Glomerular visceral epithelial cell (primary cell): ENCODE data around the gene KIAA0040.

Experiments
- DNase-seq: peaks from one replicate; pipeline ENCODE4 v3.0.0-alpha.2; 2016; ENCODE audit errors: extremely low spot score

Gene KIAA0040

GRCh38 chr1:175192630-175193526 is at the start of gene KIAA0040:
Gene KIAA0040, minus strand, starts transcription at chr1:175192776. Its CDS starts 31,763 bp downstream, at chr1:175161013.
- peak; percentile 54 for DNase-seq

GRCh38 chr1:175237389-175237788 is 44.8 kb upstream of the KIAA0040 start:
- DNase-seq: no peak

DNA sequence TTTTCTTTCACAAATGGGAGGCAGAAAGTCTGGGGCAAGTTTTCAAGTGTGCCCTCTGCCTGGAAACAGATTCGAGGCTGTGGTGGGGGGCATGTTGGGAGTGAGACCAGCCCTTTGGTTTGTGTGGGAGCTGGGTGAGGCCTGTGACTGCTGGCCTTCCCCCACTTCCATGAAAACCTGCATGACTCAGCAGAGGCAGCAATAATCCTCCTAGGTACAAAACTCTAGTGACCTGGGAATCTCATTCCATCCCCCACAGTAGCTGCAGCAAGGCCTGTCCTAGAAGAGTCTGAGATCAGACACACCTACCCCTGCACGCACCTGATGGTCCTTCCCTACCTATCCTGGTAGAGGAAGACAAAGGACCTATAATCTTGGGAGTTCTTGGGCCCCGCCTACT is 42.1 kb upstream of the KIAA0040 start:
- DNase-seq: no peak

DNA sequence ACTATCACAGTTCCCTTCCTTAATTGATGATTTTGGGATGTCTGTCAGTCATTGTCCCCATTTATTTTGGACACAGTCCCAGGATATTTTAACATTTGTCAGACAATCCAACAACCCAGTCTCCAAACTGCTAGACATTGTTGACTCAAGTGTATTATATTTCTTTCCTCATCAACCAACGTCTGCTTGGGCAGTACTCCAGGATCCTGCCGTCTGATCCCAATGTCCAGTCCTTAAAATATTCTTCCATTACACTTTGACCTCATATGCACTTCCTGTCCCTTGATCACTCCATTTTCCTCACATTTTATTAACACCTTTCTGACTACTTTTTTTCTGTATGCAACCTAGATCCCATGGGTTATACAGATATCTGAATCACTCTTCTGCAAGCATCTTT is 39.8 kb upstream of the KIAA0040 start:
- DNase-seq: no peak

- DNase-seq: no peak
Observed at GRCh38 chr1:175225805-175226129, 33.2 kb upstream of the KIAA0040 start.

DNA sequence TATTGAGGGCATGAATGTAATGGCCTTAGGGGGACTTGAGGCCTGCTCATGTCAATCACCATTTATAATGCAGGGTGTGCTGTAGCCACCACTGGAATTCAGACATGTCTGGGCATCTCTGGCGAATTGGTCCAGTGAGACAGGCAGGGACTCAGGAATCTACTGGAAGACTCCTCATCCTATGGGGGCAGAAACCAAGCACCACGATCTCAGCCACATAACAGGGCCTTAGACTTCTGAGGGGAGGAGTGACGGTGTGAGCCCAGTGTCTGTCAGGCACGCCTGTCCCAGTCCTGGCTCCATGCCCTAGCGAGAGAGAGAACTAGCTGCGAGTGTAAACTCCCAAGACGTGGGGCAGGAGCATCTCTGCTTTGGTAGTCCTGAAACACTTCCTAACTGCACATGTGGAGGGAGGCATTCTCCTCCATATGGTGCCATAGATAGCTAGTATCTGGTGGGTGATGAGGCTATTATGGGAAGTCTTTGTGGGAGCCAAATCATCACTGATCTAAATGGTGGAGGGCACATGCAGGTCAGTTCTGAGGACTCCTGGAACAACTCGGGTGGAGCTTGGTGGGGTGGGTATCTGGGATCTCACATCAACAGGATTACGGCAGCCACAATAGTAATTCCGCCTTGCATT is 29.8 kb upstream of the KIAA0040 start:
- peak; percentile 13 for DNase-seq

DNA sequence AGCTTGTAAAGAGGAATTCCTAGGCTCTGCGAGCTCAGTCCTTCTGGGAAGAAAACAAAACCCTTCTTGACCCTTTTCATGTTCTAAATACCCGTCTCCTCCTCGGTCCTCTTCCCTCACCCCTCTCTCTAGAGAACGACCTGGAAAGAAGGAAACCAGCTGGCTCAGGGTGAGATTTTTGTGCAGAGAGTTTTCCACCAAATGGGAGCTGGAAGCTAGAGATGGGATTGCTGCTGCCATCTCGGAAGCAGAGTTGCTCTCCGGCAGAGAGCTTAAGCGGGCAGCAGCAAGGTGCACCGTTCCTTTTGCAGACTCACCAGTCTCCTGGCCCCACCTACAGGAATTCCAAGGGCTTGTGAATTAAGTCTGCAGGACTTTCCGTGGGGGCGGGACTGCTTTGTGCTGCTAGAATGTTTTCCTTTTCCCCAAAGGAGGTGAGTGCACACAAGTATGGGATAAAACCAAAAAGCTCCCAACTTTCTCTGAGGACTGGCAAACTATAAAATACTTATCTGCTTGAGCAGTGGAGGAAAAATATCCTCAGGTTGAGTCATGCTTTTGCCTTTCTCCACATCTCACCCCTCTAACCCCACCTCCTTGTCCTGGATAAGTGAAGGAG is 29.1 kb upstream of the KIAA0040 start:
- DNase-seq: peak; percentile 62

DNA sequence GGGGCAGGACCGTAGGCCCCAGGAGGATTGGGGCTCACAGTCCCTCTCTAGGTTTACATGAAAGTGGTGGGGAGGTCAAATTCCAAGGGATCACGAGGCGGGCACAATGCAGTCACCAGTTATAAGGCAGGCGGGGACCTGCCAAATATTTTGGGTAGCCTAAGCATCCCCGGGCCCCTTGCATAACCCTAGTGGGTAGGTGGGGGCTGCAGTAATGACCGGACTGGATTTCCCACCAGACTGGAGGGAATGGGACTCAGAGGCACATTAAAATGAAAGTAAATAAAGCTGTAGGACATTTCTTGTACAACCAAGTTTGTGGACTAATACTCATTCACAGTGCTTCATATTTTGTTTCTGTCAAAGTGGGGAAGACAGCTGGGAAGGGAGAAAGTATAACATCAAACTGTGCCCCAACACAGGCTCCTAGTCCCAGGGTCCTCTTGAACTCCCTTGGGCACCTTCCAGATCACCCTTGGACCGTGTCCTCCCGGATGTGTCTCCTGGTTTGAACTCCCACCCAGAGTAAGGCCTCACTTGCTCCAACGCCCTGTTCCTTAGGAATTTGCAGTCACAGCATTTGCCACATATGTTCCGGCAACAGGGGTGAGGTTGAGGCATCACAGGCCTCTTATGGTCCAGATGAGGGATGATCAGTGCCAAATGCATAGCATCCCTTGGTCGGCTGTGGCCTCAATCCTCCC is 28.4 kb upstream of the KIAA0040 start:
- DNase-seq: no peak

GRCh38 chr1:175219774-175220173 is 27.2 kb upstream of the KIAA0040 start:
- no peak for DNase-seq

DNA sequence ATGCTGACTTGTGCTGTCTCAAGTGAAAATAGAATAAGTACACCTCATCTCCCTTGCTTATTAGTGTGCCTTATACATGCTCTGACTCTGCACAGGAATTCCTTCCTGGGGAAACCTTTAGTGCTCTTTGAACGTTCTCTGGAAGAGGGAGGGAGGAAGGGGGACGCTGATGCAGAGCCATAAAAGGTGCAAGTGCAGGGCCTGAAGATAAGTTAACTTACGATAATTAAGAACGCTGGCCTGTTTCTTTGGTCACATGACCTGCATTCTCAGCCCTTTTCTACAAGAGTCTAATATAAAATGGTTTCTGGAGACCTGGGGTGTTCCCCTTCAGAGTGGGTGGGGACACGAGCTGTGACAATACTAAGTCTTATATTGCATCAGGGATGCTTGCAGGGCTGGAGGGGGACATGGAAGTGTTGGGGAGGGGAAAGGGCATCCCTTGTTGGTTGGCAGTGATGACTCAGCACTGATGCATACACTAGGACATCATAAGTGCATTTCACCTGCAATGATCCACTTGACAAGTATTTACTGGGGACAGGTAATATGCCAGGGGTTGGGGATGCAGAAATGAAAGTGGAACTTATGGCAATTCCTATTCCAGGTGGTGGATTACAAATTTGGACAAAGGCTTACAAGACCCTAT is 26.3 kb upstream of the KIAA0040 start:
- no peak for DNase-seq

- no peak for DNase-seq
Observed at GRCh38 chr1:175217721-175218531, 25.4 kb upstream of the KIAA0040 start.

DNA sequence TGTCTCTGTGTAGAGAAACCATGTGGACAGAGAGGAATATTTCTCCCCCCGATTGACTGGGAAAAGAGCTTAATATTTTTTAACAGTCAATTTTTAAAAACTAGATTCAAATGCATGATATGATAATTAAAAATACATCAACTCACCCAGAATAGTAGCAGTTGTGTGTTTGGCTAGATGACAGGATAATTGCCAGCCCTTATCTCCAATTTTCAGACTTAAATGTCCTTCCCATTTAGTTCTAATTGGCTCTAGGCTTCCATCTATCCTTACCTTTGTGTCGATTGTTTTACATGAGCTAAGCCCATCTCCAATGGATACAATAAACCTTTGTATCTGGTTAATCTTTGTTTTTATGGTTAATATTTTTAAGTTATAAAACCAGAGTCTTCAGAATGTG is 23.9 kb upstream of the KIAA0040 start:
- DNase-seq: no peak

GRCh38 chr1:175211656-175212055 is 19.1 kb upstream of the KIAA0040 start:
- DNase-seq: no peak

DNA sequence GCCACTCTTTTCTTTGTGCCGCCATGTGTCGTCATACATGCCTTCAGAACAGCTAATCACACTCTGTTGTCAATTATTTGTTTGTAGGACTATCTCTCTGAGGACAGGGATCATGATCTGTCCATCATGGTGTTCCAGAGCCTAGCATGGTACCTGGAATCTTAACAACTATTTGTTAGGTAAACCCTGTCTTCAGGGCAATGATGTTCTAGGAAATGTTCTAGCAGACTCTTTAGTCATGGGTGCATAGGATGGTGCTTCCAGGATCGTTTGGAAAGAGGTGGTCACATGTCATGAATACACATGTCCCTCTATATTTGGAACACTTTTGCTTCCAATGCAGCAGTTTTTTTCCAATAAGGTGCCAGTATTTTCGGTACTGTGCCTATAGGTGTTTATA is 18.2 kb upstream of the KIAA0040 start:
- DNase-seq: no peak

DNA sequence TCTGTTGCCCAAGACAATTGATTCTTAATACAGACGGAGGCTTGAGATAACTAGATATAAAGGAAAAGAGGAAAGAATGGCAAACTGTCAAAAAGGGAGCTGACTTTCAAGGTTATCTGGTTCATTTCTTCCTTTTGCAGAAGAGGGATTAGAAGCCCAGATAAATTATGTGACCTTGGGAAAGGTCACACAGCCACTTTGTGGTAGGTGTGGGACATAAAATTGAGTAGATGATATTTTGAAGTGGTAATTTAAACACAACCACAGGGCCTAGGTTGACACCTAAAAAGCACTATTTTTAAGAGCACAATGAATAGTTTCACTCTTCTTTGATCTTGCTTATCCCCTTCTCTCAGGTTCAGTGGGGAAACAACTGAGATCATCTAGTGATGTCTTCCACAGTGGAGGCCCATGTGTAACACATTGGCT is 16.9 kb upstream of the KIAA0040 start:
- DNase-seq: no peak

DNA sequence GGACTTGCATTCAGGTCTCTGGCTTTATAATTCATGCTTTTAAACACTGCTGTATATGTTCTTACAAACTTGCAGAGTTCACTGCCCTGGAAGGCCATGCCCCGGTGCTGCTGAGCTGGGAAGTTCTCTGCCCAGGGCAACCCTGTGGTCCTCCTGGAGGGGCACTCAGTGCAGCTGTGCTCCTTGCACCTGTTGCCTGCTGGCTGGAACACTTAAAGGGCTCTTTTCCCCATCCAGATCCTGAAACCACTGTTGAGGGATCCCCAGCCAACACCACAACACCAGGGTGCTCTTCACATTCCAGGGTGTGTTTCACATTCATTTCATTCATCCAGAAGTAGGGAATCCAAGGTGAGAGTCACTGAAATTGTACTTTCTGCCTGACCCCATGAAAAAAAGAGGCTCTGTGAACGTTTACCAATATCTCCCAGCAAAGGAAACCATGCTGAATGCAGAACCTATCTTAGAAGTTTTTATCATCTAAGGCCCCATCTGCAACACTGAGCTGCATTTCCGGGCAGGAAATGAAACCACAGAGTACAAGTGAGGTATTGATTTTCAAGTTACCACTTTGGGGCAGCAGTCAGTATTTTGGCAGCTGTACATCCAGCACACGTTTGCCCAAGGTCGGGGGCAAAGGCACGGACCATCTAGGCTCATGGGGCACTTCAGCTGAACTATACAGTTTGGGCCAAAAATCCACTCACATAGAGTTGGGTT is 16.4 kb upstream of the KIAA0040 start:
- no peak for DNase-seq

DNA sequence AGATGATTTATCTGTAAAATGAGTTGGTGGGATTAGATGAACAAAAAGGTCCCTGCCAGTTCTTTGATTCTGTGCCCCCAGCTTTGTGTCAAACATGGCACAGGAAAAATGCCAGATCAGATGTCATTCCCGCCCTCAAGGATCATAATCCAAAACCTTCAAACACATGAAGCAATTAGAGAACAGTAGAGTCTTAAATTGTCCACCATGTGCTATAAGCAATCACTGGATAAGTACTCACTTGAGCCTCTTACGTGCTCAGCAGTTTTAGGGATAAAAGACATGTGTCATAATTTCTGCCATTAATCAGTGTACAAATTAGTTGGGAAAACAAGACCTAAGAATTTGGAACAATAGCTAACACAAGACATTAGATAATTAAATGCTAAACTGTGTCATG is 15.4 kb upstream of the KIAA0040 start:
- DNase-seq: no peak

DNA sequence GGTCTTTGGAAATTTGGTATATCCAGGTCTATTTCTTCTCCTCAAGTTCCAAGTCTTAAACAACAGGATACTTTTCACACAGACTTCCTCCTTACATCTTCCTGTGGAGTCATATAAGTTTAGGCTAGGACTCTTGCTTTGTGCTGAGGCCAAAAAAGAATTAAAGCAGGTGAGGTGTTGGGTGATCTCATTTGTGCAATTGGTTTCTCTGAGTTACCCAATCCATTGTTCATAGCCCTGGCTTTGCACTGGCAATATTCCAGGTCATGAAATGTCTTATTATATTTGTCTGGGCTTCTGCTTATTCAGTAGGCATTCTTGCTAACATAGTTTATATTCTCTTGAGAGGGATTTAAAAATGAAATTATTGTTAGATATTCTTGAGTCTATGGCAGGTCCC is 14.1 kb upstream of the KIAA0040 start:
- no peak for DNase-seq

DNA sequence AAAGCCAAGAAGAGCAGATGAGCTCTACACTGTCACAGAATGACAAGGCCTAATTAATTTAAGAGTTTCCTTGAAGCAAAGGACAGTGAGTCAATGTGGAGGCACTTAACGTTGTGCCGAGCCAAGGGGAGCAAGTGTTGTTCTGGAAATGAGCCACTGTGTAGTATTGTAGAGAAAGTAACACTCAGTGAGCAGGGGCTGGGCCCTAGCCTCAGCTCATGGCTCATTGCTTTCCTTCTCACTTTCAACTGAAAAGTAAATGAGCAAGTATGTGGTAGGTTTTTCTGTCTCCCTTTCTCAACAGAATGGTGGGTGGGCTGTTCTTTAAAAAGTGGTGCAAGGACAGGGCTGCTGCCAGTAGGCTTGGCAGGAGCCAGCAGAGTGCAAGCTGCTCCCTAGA is 11.8 kb upstream of the KIAA0040 start:
- no peak for DNase-seq

- no peak for DNase-seq
Observed at GRCh38 chr1:175203570-175204068, 11.0 kb upstream of the KIAA0040 start.
